CD4-positive, CD25-positive, alpha-beta regulatory T cell (primary cell): Measurements from ENCODE around the gene CDCP1. TPM values are rescaled to one million over a fixed set of nuclear protein-coding genes. Genes with fewer than 3 reads are reported as not detected.

ENCODE experiments used
- ATAC-seq, 2 donors: fragments of 150-1000 bp; cut with Tn5 transposase; one replicate each; pipeline ENCODE4 v1.10.0; 2021; ENCODE audit warnings: low read depth in 2 of 2, moderate number of reproducible peaks in 2 of 2, moderate library complexity in 1 of 2
- DNase-seq, 3 donors: peaks; one replicate each; pipeline versions ENCODE4 v3.0.0 to v3.0.0-alpha.2; 2012 to 2022; ENCODE audit warnings: mixed read lengths in 1 of 3
- H3K27ac ChIP-seq: one replicate; pipeline ENCODE4 v1.7.0; 2013; ENCODE audit warnings: mild to moderate bottlenecking, low read length; ENCODE audit not compliant: insufficient read depth, poor library complexity, severe bottlenecking
- H3K27me3 ChIP-seq: one replicate; pipeline ENCODE4 v1.7.0; 2013; ENCODE audit warnings: low read length; ENCODE audit not compliant: control insufficient read depth, insufficient read depth
- H3K36me3 ChIP-seq: one replicate; pipeline ENCODE4 v1.7.0; 2013; ENCODE audit warnings: mild to moderate bottlenecking, low read length, moderate library complexity; ENCODE audit not compliant: control insufficient read depth, insufficient read depth
- H3K4me1 ChIP-seq: 2 replicates; pipeline ENCODE4 v1.7.0; 2013; ENCODE audit warnings: mild to moderate bottlenecking, low read length; ENCODE audit not compliant: insufficient read depth, control insufficient read depth, poor library complexity, severe bottlenecking
- H3K4me3 ChIP-seq: one replicate; pipeline ENCODE4 v1.7.0; 2013; ENCODE audit warnings: low read depth, mild to moderate bottlenecking, low read length, moderate library complexity
- H3K9me3 ChIP-seq, 2 experiments: 1 replicate in 1 of 2; 2 replicates in 1 of 2; pipeline ENCODE4 v1.7.0; 2013; ENCODE audit warnings: low read length in 2 of 2, mild to moderate bottlenecking in 1 of 2, moderate library complexity in 1 of 2; ENCODE audit not compliant: control insufficient read depth in 2 of 2
- H3K27ac Mint-ChIP-seq, 3 donors: one replicate each; pipeline ENCODE4 v1.8.0; 2020 to 2022; ENCODE audit warnings: mild to moderate bottlenecking in 3 of 3, mixed read lengths in 3 of 3, moderate library complexity in 2 of 3
- H3K27me3 Mint-ChIP-seq: one replicate; pipeline ENCODE4 v1.8.0; 2022; ENCODE audit warnings: mild to moderate bottlenecking, mixed read lengths
- H3K36me3 Mint-ChIP-seq: one replicate; pipeline ENCODE4 v1.8.0; 2020; ENCODE audit warnings: mixed read lengths
- H3K4me1 Mint-ChIP-seq, 4 donors: one replicate each; pipeline ENCODE4 v1.8.0; 2020 to 2022; ENCODE audit warnings: mixed read lengths in 4 of 4, mild to moderate bottlenecking in 1 of 4
- H3K4me3 Mint-ChIP-seq, 4 donors: one replicate each; pipeline ENCODE4 v1.8.0; 2020 to 2022; ENCODE audit warnings: mild to moderate bottlenecking in 4 of 4, mixed read lengths in 4 of 4, moderate library complexity in 3 of 4
- H3K9me3 Mint-ChIP-seq, 7 donors: one replicate each; pipeline ENCODE4 v1.8.0; 2020 to 2022; ENCODE audit warnings: mixed read lengths in 7 of 7, mild to moderate bottlenecking in 3 of 7, moderate library complexity in 2 of 7
- polyA plus RNA-seq, 4 donors: library from polyadenylated mRNA; unstranded; fragments of 300-500 nt; fragmentation: Illumina TruSeq; gene quantifications; one replicate each; pipeline ENCODE4 v1.2.3, GENCODE V29; 2021
- total RNA-seq: library from RNA; stranded (reverse); gene quantifications from one replicate; pipeline ENCODE4 v1.2.3, GENCODE V29; 2022

CDCP1 gene
- total and polyA plus RNA-seq, 5 donors from 2014 or later: 0.47 to 2.5 (median 0.93) TPM

GRCh38 chr3:45131201-45131600, 15.0 kb downstream of the CDCP1 start:
- peaks cover 4% of the 10 kb centered on the region for H3K36me3 Mint-ChIP-seq
- H3K27me3 Mint-ChIP-seq: no peaks in the 10 kb centered on the region

GRCh38 chr3:45130476-45130875, 15.7 kb downstream of the CDCP1 start:
- Histone ChIP-seq H3K36me3 (no peaks in the 10 kb centered on the region), H3K9me3 (no peaks in the 10 kb centered on the region), H3K27me3 (no peaks in the 10 kb centered on the region), H3K4me3 (no peak overlapping the region), H3K27ac (no peak overlapping the region), H3K4me1 (no peaks in the 10 kb centered on the region)
- ATAC-seq (no peak), DNase-seq (no peak)
- Mint-ChIP-seq H3K27me3 (no peaks in the 10 kb centered on the region), H3K9me3 (no peaks in the 10 kb centered on the region), H3K4me3 (no peak overlapping the region), H3K27ac (no peak overlapping the region), H3K36me3 (peaks cover 6% of the 10 kb centered on the region), H3K4me1 (peaks cover 0 to 13% (median 7%) of the 10 kb centered on the region in 4 donors)

More at GRCh38 chr3:45131201-45131600, 15.0 kb downstream of the CDCP1 start:
- ATAC-seq (no peak), DNase-seq (no peak)
- H3K36me3 ChIP-seq: no peaks in the 10 kb centered on the region
- no peak overlapping the region for H3K4me3 ChIP-seq
- Mint-ChIP-seq H3K4me1 (peaks cover 0 to 9% (median 5%) of the 10 kb centered on the region in 4 donors), H3K27ac (peak overlapping the region in 1 of 3 donors; percentile 32), H3K9me3 (no peaks in the 10 kb centered on the region), H3K4me3 (no peak overlapping the region)
- H3K27ac ChIP-seq: no peak overlapping the region
- H3K9me3 ChIP-seq: no peaks in the 10 kb centered on the region
- H3K27me3 ChIP-seq: no peaks in the 10 kb centered on the region
- H3K4me1 ChIP-seq: no peaks in the 10 kb centered on the region

GRCh38 chr3:45128950-45129349, 17.2 kb downstream of the CDCP1 start:
- peaks cover 1% of the 10 kb centered on the region for H3K27me3 Mint-ChIP-seq
- Histone ChIP-seq H3K36me3 (no peaks in the 10 kb centered on the region), H3K27me3 (peaks cover 4% of the 10 kb centered on the region), H3K27ac (no peak overlapping the region), H3K4me3 (no peak overlapping the region), H3K9me3 (no peaks in the 10 kb centered on the region), H3K4me1 (no peaks in the 10 kb centered on the region)
- H3K4me3 Mint-ChIP-seq: no peak overlapping the region
- no peak for ATAC-seq
- peaks cover 6% of the 10 kb centered on the region for H3K36me3 Mint-ChIP-seq
- no peak for DNase-seq
- H3K4me1 Mint-ChIP-seq: peaks cover 0 to 13% (median 7%) of the 10 kb centered on the region in 4 donors
- no peak overlapping the region for H3K27ac Mint-ChIP-seq
- H3K9me3 Mint-ChIP-seq: no peaks in the 10 kb centered on the region

GRCh38 chr3:45127130-45127822, 18.9 kb downstream of the CDCP1 start:
- Mint-ChIP-seq H3K27ac (no peak overlapping the region), H3K4me3 (no peak overlapping the region), H3K4me1 (peaks cover 0 to 13% (median 6%) of the 10 kb centered on the region in 4 donors), H3K36me3 (peaks cover 3% of the 10 kb centered on the region), H3K27me3 (peaks cover 4% of the 10 kb centered on the region), H3K9me3 (no peaks in the 10 kb centered on the region)
- ATAC-seq (no peak), DNase-seq (no peak)
- Histone ChIP-seq H3K9me3 (no peaks in the 10 kb centered on the region), H3K27me3 (peaks cover 4% of the 10 kb centered on the region), H3K27ac (no peak overlapping the region), H3K4me3 (no peak overlapping the region), H3K36me3 (no peaks in the 10 kb centered on the region), H3K4me1 (no peaks in the 10 kb centered on the region)

- H3K36me3 ChIP-seq: no peaks in the 10 kb centered on the region
- peaks cover 4% of the 10 kb centered on the region for H3K27me3 Mint-ChIP-seq
- no peak overlapping the region for H3K4me3 ChIP-seq
- H3K4me3 Mint-ChIP-seq: no peak overlapping the region
- no peaks in the 10 kb centered on the region for H3K4me1 ChIP-seq
- H3K27ac ChIP-seq: no peak overlapping the region
- no peak overlapping the region for H3K27ac Mint-ChIP-seq
- peaks cover 0 to 13% (median 6%) of the 10 kb centered on the region in 4 donors for H3K4me1 Mint-ChIP-seq
- ATAC-seq (no peak), DNase-seq (no peak)
- H3K27me3 ChIP-seq: peaks cover 4% of the 10 kb centered on the region
- H3K9me3 ChIP-seq: no peaks in the 10 kb centered on the region
- peaks cover 3% of the 10 kb centered on the region for H3K36me3 Mint-ChIP-seq
- H3K9me3 Mint-ChIP-seq: no peaks in the 10 kb centered on the region
These were observed 19.4 kb downstream of the CDCP1 start for GRCh38 chr3:45126730-45127129.

GRCh38 chr3:45125550-45126026, 20.6 kb downstream of the CDCP1 start:
- Mint-ChIP-seq H3K36me3 (peaks cover 3% of the 10 kb centered on the region), H3K4me1 (peaks cover 0 to 13% (median 5%) of the 10 kb centered on the region in 4 donors)

GRCh38 chr3:45124956-45125355, 21.2 kb downstream of the CDCP1 start:
- H3K27me3 ChIP-seq: peaks cover 4% of the 10 kb centered on the region
- no peaks in the 10 kb centered on the region for H3K9me3 ChIP-seq
- no peaks in the 10 kb centered on the region for H3K36me3 ChIP-seq
- H3K4me3 ChIP-seq: no peak overlapping the region
- no peak overlapping the region for H3K27ac Mint-ChIP-seq
- H3K4me1 Mint-ChIP-seq: peaks cover 0 to 17% (median 5%) of the 10 kb centered on the region in 4 donors
- ATAC-seq (no peak), DNase-seq (no peak)
- H3K27me3 Mint-ChIP-seq: peaks cover 4% of the 10 kb centered on the region
- H3K4me3 Mint-ChIP-seq: peak overlapping the region in 1 of 4 donors; percentile 59
- H3K4me1 ChIP-seq: no peaks in the 10 kb centered on the region
- H3K27ac ChIP-seq: no peak overlapping the region
- peaks cover 3% of the 10 kb centered on the region for H3K36me3 Mint-ChIP-seq
- H3K9me3 Mint-ChIP-seq: no peaks in the 10 kb centered on the region

More at GRCh38 chr3:45125550-45126026, 20.6 kb downstream of the CDCP1 start:
- peak in 1 of 3 donors; percentile 59 for DNase-seq
- H3K27ac ChIP-seq: no peak overlapping the region
- Mint-ChIP-seq H3K27me3 (peaks cover 4% of the 10 kb centered on the region), H3K4me3 (no peak overlapping the region), H3K27ac (no peak overlapping the region), H3K9me3 (no peaks in the 10 kb centered on the region)
- no peak for ATAC-seq
- no peaks in the 10 kb centered on the region for H3K36me3 ChIP-seq
- no peak overlapping the region for H3K4me3 ChIP-seq
- no peaks in the 10 kb centered on the region for H3K9me3 ChIP-seq
- H3K27me3 ChIP-seq: peaks cover 4% of the 10 kb centered on the region
- H3K4me1 ChIP-seq: no peaks in the 10 kb centered on the region

GRCh38 chr3:45124352-45124751, 21.8 kb downstream of the CDCP1 start:
- H3K4me3 Mint-ChIP-seq: no peak overlapping the region
- Histone ChIP-seq H3K4me1 (no peaks in the 10 kb centered on the region), H3K4me3 (no peak overlapping the region), H3K27ac (no peak overlapping the region), H3K27me3 (peaks cover 4% of the 10 kb centered on the region), H3K9me3 (no peaks in the 10 kb centered on the region), H3K36me3 (no peaks in the 10 kb centered on the region)
- no peaks in the 10 kb centered on the region for H3K9me3 Mint-ChIP-seq
- DNase-seq (no peak), ATAC-seq (no peak)
- peaks cover 3% of the 10 kb centered on the region for H3K36me3 Mint-ChIP-seq
- peaks cover 4% of the 10 kb centered on the region for H3K27me3 Mint-ChIP-seq
- peaks cover 0 to 22% (median 6%) of the 10 kb centered on the region in 4 donors for H3K4me1 Mint-ChIP-seq
- H3K27ac Mint-ChIP-seq: peak overlapping the region in 1 of 3 donors; percentile 40
